IPS-20b (cell line): ENCODE results near the gene F2RL1.
"Not testable (repeated sequence)": the region's sequence is repeated elsewhere in the genome, so short reads cannot be mapped to it uniquely, and the experiment has no call there.

ENCODE experiments used
- H3K27ac ChIP-seq: one replicate; pipeline ENCODE4 v1.5.1; 2013; ENCODE audit warnings: low read length
- H3K27me3 ChIP-seq: 2 replicates; pipeline ENCODE4 v1.6.1; 2013; ENCODE audit warnings: mild to moderate bottlenecking, low read length, inconsistent platforms; ENCODE audit not compliant: insufficient read depth
- H3K36me3 ChIP-seq: 2 replicates; pipeline ENCODE4 v1.6.1; 2013; ENCODE audit warnings: low read depth, mild to moderate bottlenecking, inconsistent platforms, low read length, moderate library complexity; ENCODE audit not compliant: insufficient read depth
- H3K4me1 ChIP-seq: 2 replicates; pipeline ENCODE4 v1.6.1; 2013; ENCODE audit warnings: mild to moderate bottlenecking, control low read depth, inconsistent platforms, low read length, moderate library complexity; ENCODE audit not compliant: insufficient read depth
- H3K4me3 ChIP-seq: 2 replicates; pipeline ENCODE4 v1.5.1; 2013; ENCODE audit warnings: mild to moderate bottlenecking, low read length, inconsistent platforms
- H3K9ac ChIP-seq: 2 replicates; pipeline ENCODE4 v1.6.1; 2013; ENCODE audit warnings: low read depth, mild to moderate bottlenecking, inconsistent platforms, low read length, moderate library complexity
- H3K9me3 ChIP-seq: 2 replicates; pipeline ENCODE4 v1.6.1; 2013; ENCODE audit warnings: mild to moderate bottlenecking, low read depth, low read length, inconsistent platforms; ENCODE audit not compliant: insufficient read depth

F2RL1 gene

GRCh38 chr5:76818844-76819831 lies at the start of gene F2RL1:
F2RL1 (plus strand) TSS chr5:76819030; CDS start chr5:76819183, 153 bp downstream.
- no peak within 1 kb of the TSS for H3K27ac ChIP-seq
- no peaks in the 10 kb centered on the region for H3K9me3 ChIP-seq
- H3K9ac ChIP-seq: peak within 1 kb of the TSS; percentile 80
- H3K4me1 ChIP-seq: peaks cover 13% of the 10 kb centered on the region; the same call in 1 of the 2 replicates
- H3K36me3 ChIP-seq: no peaks in the 10 kb centered on the region
- H3K4me3 ChIP-seq: peak within 1 kb of the TSS; percentile 78
- H3K27me3 ChIP-seq: peaks cover 46% of the 10 kb centered on the region; the same call in 1 of the 2 replicates

GRCh38 chr5:76771041-76771440 lies 47.8 kb upstream of the F2RL1 start:
- not testable (repeated sequence) for H3K4me1 ChIP-seq, H3K9ac ChIP-seq, H3K4me3 ChIP-seq, H3K27ac ChIP-seq, H3K27me3 ChIP-seq, H3K36me3 ChIP-seq, H3K9me3 ChIP-seq

GRCh38 chr5:76771705-76772405 lies 47.0 kb upstream of the F2RL1 start:
- Histone ChIP-seq H3K27me3 (no peaks in the 10 kb centered on the region), H3K36me3 (no peaks in the 10 kb centered on the region), H3K4me3 (no peak overlapping the region), H3K9me3 (no peaks in the 10 kb centered on the region), H3K4me1 (no peaks in the 10 kb centered on the region), H3K9ac (no peak overlapping the region), H3K27ac (no peak overlapping the region)

GRCh38 chr5:76775921-76776320 lies 42.9 kb upstream of the F2RL1 start:
- Histone ChIP-seq H3K36me3 (no peaks in the 10 kb centered on the region), H3K27ac (no peak overlapping the region), H3K4me1 (peaks cover 4% of the 10 kb centered on the region; the same call in 1 of the 2 replicates), H3K9me3 (no peaks in the 10 kb centered on the region), H3K9ac (no peak overlapping the region), H3K27me3 (no peaks in the 10 kb centered on the region), H3K4me3 (no peak overlapping the region)

- Histone ChIP-seq H3K27ac (no peak overlapping the region), H3K9ac (no peak overlapping the region), H3K9me3 (no peaks in the 10 kb centered on the region), H3K36me3 (no peaks in the 10 kb centered on the region), H3K27me3 (no peaks in the 10 kb centered on the region), H3K4me3 (no peak overlapping the region), H3K4me1 (peaks cover 4% of the 10 kb centered on the region; the same call in 1 of the 2 replicates)
These were observed 42.4 kb upstream of the F2RL1 start for GRCh38 chr5:76776391-76776790.

GRCh38 chr5:76780616-76781015 lies 38.2 kb upstream of the F2RL1 start:
- not testable (repeated sequence) for H3K36me3 ChIP-seq, H3K27ac ChIP-seq, H3K9ac ChIP-seq, H3K4me1 ChIP-seq, H3K9me3 ChIP-seq, H3K27me3 ChIP-seq, H3K4me3 ChIP-seq

GRCh38 chr5:76781775-76782174 lies 37.1 kb upstream of the F2RL1 start:
- Histone ChIP-seq H3K27me3 (no peaks in the 10 kb centered on the region), H3K4me3 (no peak overlapping the region), H3K9ac (no peak overlapping the region), H3K9me3 (no peaks in the 10 kb centered on the region), H3K27ac (no peak overlapping the region), H3K4me1 (peaks cover 4% of the 10 kb centered on the region; the same call in 1 of the 2 replicates), H3K36me3 (no peaks in the 10 kb centered on the region)

GRCh38 chr5:76782444-76782843 lies 36.4 kb upstream of the F2RL1 start:
- Histone ChIP-seq H3K9me3 (no peaks in the 10 kb centered on the region), H3K27me3 (no peaks in the 10 kb centered on the region), H3K4me1 (peaks cover 6% of the 10 kb centered on the region), H3K27ac (no peak overlapping the region), H3K36me3 (no peaks in the 10 kb centered on the region), H3K9ac (no peak overlapping the region), H3K4me3 (no peak overlapping the region)

GRCh38 chr5:76787237-76787636 lies 31.6 kb upstream of the F2RL1 start:
- Histone ChIP-seq H3K9ac (no peak overlapping the region), H3K27me3 (no peaks in the 10 kb centered on the region), H3K36me3 (no peaks in the 10 kb centered on the region), H3K4me1 (peaks cover 8% of the 10 kb centered on the region; the same call in 1 of the 2 replicates), H3K27ac (no peak overlapping the region), H3K4me3 (no peak overlapping the region), H3K9me3 (peaks cover 6% of the 10 kb centered on the region; the same call in 1 of the 2 replicates)

- H3K27ac ChIP-seq: no peak overlapping the region
- no peaks in the 10 kb centered on the region for H3K36me3 ChIP-seq
- H3K27me3 ChIP-seq: no peaks in the 10 kb centered on the region
- no peak overlapping the region for H3K4me3 ChIP-seq
- H3K9me3 ChIP-seq: peaks cover 6% of the 10 kb centered on the region; the same call in 1 of the 2 replicates
- peaks cover 8% of the 10 kb centered on the region; the same call in 1 of the 2 replicates for H3K4me1 ChIP-seq
- no peak overlapping the region for H3K9ac ChIP-seq
These were observed 30.5 kb upstream of the F2RL1 start for GRCh38 chr5:76788362-76788761.

- not testable (repeated sequence) for H3K36me3 ChIP-seq, H3K27me3 ChIP-seq, H3K4me1 ChIP-seq, H3K4me3 ChIP-seq, H3K9ac ChIP-seq, H3K9me3 ChIP-seq, H3K27ac ChIP-seq
These were observed 29.6 kb upstream of the F2RL1 start for GRCh38 chr5:76789275-76789674.
